A549 (cell line): ENCODE measurements around the gene BTG1.

Source experiments
- CTCF ChIP-seq: fragments of >200 bp; sonication (Bioruptor Twin); formaldehyde crosslinking; IDR thresholded peaks from 3 replicates; pipeline ENCODE4 v1.5.1; 2016
- MAFK ChIP-seq: fragments of 450-650 bp; IDR thresholded peaks from 2 replicates; pipeline ENCODE4 v1.6.1; 2014; ENCODE audit not compliant: partially characterized antibody
- MAX ChIP-seq: IDR thresholded peaks from 2 replicates; pipeline ENCODE4 v1.6.1; 2012
- TP53 ChIP-seq: fragments of 250-450 bp; sonication (Bioruptor Pico); IDR thresholded peaks from 2 replicates; pipeline ENCODE4 v1.5.0; 2021; ENCODE audit warnings: mild to moderate bottlenecking, moderate library complexity
- TF ChIP-seq, protein P1 (sequence below): fragments of 150-350 bp; IDR thresholded peaks from 2 replicates; pipeline ENCODE4 v1.6.1; 2014; ENCODE audit warnings: low read depth, mild to moderate bottlenecking, low read length

DNA sequence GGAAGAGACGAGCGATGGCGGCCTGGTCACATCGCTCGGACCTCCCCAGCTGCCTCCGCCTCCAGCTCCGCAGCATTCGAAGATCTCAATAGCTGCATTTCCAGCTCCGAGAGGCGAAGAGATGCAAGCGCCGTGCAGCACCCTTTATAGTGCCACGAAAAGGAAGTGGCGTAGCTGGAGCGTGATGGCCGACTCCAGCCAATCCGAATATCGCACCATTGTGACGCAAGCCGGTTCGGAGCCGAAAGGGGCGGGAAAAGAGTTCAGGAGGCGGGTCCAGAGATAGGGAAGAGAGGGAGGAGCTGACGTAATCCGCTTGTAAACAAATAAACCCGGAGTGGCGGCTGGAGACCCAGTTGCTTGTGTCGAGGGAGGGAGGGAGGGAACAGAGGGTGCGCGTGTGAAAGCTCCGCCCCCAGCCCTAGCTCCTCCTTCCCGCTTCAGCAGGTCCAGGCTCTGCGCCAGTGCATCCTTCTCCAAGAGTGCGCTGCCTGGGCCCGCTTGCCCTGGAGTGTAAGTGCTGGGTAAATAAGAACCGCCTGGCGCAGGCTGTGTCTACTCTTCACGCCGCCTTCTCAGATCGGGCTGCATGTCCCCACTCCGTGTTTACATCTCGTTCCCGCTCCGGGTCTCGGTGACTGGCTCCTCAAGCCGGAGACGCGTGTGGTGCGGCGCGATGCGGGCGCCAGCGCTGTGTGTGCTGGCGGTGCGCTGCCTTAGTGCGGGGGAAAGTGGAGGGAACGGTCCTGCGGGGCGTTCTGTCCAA, at the start of gene BTG1:
- TF ChIP-seq CTCF (no peak), MAFK (no peak), MAX (peak; percentile 81), TP53 (CRISPR knock-in tag) (0 out of 2 replicates have a peak, but pooled peaks have one; percentile 30)
- TF ChIP-seq, protein P1, sequence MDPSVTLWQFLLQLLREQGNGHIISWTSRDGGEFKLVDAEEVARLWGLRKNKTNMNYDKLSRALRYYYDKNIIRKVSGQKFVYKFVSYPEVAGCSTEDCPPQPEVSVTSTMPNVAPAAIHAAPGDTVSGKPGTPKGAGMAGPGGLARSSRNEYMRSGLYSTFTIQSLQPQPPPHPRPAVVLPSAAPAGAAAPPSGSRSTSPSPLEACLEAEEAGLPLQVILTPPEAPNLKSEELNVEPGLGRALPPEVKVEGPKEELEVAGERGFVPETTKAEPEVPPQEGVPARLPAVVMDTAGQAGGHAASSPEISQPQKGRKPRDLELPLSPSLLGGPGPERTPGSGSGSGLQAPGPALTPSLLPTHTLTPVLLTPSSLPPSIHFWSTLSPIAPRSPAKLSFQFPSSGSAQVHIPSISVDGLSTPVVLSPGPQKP: no peak
